SKM-1 (cell line): ENCODE results near the gene CALHM3.
"Not testable (repeated sequence)": the region's sequence is repeated elsewhere in the genome, so short reads cannot be mapped to it uniquely, and the experiment has no call there.

Experiments
- DNase-seq: peaks from one replicate; lab custom pipeline; 2025; ENCODE audit not compliant: unreplicated experiment; lab: John Stamatoyannopoulos, UW

Gene CALHM3

GRCh38 chr10:103479135-103479534, at the start of gene CALHM3:
CALHM3 (minus strand) TSS chr10:103479240; CDS start chr10:103479032, 208 bp downstream.
- DNase-seq: no peak

GRCh38 chr10:103528549-103528948, 49.5 kb upstream of the CALHM3 start:
- DNase-seq: no peak

- not testable (repeated sequence) for DNase-seq
Observed at GRCh38 chr10:103527476-103527875, 48.4 kb upstream of the CALHM3 start.

GRCh38 chr10:103525901-103526300, 46.9 kb upstream of the CALHM3 start:
- DNase-seq: no peak

GRCh38 chr10:103523683-103524082, 44.6 kb upstream of the CALHM3 start:
- DNase-seq: no peak

GRCh38 chr10:103522006-103522405, 43.0 kb upstream of the CALHM3 start:
- DNase-seq: not testable (repeated sequence)

- no peak for DNase-seq
Observed at GRCh38 chr10:103519798-103520197, 40.8 kb upstream of the CALHM3 start.

- DNase-seq: no peak
Observed at GRCh38 chr10:103517234-103518085, 38.4 kb upstream of the CALHM3 start.

- no peak for DNase-seq
Observed at GRCh38 chr10:103514244-103514643, 35.2 kb upstream of the CALHM3 start.

- no peak for DNase-seq
Observed at GRCh38 chr10:103513380-103514060, 34.5 kb upstream of the CALHM3 start.

- no peak for DNase-seq
Observed at GRCh38 chr10:103512591-103513379, 33.7 kb upstream of the CALHM3 start.

- DNase-seq: no peak
Observed at GRCh38 chr10:103512166-103512565, 33.1 kb upstream of the CALHM3 start.

- DNase-seq: no peak
Observed at GRCh38 chr10:103510791-103511752, 32.0 kb upstream of the CALHM3 start.

- no peak for DNase-seq
Observed at GRCh38 chr10:103510046-103510685, 31.1 kb upstream of the CALHM3 start.

- no peak for DNase-seq
Observed at GRCh38 chr10:103507235-103508191, 28.5 kb upstream of the CALHM3 start.

GRCh38 chr10:103506061-103506460, 27.0 kb upstream of the CALHM3 start:
- no peak for DNase-seq

GRCh38 chr10:103504181-103504783, 25.2 kb upstream of the CALHM3 start:
- DNase-seq: no peak

GRCh38 chr10:103503777-103504176, 24.7 kb upstream of the CALHM3 start:
- not testable (repeated sequence) for DNase-seq
